Fibroblast of skin of back (primary cell): ENCODE data around the gene METTL9.
"Not testable (repeated sequence)": the region's sequence is repeated elsewhere in the genome, so short reads cannot be mapped to it uniquely, and the experiment has no call there.

Source experiments
- DNase-seq: peaks from one replicate; pipeline ENCODE4 v3.0.0-alpha.2; 2013

The METTL9 gene

DNA sequence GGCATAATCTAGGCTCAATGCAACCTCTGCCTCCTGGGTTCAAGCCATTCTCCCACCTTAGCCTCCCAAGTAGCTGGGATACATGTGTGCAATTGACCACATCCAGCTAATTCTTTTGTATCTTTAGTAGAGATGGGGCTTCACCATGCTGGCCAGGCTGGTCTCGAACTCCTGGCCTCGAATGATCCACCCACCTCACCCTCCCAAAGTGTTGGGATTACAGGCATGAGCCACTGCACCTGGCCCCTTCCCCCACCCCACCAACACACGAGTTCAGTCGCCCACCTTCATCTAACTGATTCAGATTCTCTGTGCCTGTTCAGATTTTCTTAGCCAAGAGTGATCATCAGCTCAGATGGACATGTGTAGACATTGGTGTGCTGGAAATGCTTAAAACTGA is 25.0 kb upstream of the METTL9 start:
- DNase-seq: no peak

- DNase-seq: not testable (repeated sequence)
Observed at GRCh38 chr16:21576323-21576722, 23.1 kb upstream of the METTL9 start.

DNA sequence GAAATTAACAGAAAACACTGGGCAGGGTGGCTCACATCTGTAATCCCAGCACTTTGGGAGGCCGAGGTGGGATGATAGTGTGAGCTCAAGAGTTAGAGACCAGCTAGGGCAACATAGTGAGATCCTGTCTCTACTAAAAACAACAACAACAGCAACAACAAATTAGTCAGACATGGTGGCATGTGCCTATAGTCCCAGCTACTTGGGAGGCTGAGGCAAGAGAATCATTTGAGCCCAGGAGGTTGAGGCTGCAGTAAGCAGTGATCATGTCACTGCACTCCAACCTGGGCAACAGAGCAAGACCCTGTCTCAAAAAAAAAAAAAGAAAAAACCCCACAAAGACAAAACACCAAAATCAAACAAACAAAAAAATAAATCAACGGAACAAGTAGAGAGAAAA is 21.9 kb upstream of the METTL9 start:
- not testable (repeated sequence) for DNase-seq

DNA sequence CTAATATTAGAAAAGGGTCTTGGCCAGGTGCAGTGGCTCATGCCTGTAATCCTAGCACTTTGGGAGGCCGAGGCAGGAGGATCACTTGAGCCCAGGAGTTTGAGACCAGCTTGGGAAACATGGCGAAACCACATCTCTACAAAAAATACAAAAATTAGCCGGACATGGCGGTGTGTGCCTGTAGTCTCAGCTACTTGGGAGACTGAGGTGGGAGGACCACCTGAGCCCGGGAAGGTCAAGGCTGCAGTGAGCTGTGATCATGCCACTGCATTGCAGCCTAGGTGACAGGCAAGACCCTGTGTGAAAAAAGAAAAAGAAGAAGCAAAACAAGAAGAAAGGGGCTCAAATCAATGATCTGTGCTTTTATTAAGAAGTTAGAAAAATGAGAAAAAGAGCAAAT is 21.1 kb upstream of the METTL9 start:
- not testable (repeated sequence) for DNase-seq

DNA sequence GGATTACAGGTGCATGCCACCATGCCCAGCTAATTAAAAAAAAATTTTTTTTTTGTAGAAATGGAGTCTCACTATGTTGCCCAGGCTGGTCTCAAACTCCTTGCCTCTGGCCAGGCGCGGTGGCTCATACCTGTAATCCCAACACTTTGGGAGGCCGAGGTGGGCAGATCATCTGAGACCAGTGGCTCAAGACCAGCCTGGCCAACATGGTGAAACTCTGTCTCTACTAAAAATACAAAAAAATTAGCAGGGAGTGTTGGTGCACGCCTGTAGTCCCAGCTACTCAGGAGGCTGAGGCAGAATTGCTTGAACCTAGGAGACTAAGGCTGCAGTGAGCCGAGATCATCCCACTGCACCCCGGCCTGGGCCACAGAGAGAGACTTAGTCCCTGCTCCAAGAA is 19.2 kb upstream of the METTL9 start:
- not testable (repeated sequence) for DNase-seq

DNA sequence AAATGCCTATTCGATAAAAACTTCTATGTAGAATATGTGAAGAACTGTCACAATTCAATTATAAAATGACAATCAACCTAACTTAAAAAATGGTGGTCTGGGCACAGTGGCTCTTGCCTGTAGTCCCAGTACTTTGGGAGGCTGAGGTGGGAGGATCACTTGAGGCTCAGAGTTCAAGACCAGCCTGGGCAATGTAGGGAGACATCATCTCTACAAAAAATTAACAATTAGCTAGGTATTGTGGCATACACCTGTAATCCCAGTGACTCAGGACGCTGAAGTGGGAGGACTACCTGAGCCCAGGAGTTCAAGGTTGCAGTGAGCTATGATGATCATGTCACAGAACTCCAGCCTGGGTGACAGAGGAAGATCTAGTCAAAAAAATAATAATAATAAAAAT is 18.6 kb upstream of the METTL9 start:
- no peak for DNase-seq

- DNase-seq: no peak
Observed at GRCh38 chr16:21584817-21585216, 14.6 kb upstream of the METTL9 start.

DNA sequence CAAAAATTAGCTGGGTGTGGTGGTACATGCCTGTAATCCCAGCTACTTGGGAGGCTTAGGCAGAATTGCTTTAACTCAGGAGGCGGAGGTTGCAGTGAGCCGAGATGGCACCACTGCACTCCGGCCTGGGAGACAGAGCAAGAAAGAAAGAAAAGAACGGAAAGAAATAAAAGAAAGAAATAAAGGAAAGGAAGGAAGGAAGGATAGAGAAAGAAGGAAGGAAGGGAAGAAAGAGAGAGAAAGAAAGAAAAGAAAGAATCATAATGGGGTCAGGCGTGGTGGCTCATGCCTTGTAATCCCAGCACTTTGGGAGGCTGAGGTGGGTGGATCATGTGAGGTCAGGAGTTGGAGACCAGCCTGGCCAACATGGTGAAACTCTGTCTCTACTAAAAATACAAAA is 10.8 kb upstream of the METTL9 start:
- DNase-seq: not testable (repeated sequence)

DNA sequence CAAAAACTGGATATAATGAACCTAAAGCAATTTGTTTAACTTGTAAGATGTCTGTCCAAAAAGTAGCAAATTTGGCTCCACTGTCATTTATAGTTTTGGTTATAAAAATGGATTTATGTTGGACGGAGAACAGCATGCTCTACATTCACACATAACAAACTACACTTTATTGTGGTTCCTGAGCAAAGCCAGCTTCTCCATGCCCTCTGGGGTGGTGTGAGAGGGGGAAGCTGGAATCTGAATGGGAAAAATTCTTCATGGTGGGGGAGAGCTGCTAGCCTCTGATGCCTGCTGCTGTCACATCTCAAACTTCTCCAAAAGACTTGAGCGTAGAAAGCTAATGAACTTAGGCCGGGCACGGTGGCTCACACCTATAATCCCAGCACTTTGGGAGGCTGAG is 9.8 kb upstream of the METTL9 start:
- no peak for DNase-seq

DNA sequence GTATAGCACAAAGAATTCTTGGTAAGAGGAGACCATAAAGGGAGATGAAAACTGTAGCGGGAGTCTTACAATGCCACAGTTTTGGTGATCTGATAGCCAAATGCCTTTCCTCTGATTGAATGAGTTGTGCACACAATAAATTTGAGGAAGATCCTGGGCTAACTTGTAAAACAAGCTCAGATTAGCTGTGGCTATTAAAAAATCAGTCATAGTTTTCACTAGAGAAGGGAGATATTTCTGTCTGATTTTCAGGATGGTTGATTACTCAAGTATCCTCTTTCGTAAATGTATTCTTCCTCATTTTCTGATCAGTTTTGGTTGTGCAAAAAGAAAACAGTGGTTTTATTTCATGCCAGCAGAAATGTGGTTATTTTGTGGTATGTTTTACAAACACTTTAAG is 9.1 kb upstream of the METTL9 start:
- no peak for DNase-seq

GRCh38 chr16:21590796-21591195 is 8.6 kb upstream of the METTL9 start:
- no peak for DNase-seq

DNA sequence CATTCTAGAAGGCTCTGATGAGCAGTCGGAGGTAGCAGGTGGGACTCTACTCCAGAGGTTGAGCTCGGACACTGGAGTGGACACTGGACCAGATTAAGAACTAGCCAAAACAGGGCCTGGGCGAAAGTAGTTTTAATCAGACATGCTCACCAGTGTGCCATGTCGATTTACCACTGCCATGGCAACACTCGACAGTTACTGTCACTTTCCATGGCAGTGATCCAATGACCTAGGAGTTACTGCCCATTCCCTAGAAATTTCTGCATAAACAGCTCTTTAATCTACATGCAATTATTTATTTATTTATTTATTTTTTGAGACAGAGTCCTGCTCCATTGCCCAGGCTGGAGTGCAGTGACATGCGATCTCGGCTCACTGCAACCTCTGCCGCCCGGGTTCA is 7.2 kb upstream of the METTL9 start:
- DNase-seq: no peak

- DNase-seq: no peak
Observed at GRCh38 chr16:21593530-21594289, 5.7 kb upstream of the METTL9 start.

DNA sequence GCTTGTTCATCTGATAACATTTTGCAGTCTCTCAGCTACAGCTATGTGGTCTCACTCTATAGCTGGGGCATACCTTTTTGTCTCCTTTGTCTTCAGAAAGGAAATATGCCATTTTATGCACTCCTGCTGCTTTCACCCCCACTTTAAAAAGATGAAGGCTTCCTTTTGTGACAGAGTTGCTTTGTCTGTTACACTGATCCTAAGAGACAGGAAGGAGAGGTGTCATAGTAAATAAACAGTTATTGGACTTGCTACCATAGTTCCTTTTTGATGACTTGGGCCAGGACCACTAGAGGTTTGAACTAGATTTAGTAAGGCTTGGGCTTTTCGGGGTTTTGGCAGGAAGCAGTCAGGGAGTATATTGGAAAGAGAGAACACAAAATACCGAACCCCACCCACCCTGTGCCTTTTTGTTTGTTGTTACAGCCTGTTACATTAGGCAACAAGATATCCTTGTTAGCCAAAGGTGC is 1.8 kb upstream of the METTL9 start:
- DNase-seq: no peak

DNA sequence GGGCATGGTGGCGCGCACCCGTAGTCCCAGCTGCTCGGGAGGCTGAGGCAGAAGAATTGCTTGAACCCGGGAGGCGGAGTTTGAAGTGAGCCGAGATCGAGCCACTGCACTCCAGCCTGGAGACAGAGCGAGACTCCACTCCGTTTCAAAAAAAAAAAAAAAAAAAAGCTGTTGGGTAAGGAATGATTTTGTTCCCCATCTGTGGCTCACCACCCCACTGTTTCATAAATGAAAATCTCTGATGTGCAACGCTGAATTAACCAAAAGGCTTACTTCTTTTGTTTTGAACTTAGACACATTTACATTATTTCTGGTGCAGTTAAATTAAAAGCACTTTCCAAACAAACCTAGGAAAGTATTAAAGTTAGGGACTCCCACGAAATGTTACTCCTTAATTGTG is 1.2 kb upstream of the METTL9 start:
- DNase-seq: no peak

- no peak for DNase-seq
Observed at GRCh38 chr16:21598701-21599121, 666 bp upstream of the METTL9 start.

DNA sequence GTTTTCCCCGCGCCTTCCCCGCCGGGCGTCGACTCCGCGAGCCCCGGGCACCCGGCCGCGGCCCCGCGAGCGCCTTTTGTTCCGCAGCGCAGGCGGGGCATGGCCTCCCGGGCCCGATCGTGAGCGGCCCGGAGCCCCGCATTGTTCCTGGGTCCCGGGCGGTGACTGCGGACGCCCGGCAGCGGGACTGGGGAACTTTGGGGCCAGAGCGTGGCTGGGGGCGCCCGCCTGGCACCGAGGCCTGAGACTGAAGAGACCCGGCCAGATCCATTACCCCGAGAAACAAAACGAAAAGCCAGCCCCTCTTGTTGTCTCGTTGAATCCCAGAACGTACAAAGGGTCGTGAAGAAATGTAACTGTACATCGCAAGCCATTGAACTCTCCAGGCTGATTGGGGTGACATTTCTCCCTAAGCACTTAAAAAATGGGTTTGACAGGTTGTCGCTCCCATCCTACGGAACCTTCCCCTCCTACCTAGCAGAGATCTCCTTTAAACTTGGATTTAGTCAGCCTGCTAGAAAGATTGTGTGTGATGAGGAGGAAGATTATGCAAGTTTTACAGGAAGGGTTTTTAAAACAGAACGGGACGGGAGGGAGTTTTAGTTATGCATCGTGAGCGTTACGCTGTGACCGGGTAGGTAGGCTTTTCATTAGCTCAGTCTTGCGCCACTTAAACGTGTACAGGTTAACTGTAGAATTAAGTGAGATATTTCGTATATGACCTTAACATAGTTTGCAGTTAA is 825 bp downstream of the METTL9 start:
- peak; percentile 21 for DNase-seq

DNA sequence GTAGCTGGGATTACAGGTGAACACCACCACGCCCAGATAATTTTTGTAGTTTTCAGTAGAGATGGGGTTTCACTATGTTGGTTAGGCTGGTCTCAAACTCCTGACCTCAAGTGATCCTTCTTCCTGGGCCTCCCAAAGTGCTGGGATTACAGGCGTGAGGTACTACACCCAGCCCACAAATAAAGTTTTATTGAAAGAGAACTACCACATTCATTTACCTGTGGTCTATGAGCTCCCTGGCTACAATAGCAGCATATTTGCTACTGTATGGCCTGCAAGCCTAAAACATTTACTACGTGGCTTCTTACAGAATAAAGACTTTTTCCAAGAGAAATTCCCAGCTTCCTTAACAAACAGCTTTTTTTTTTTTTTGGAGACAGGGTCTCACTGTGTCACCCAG is 3.4 kb downstream of the METTL9 start:
- no peak for DNase-seq

- DNase-seq: no peak
Observed at GRCh38 chr16:21603928-21604327, 4.6 kb downstream of the METTL9 start.

- DNase-seq: not testable (repeated sequence)
Observed at GRCh38 chr16:21605848-21606247, 6.5 kb downstream of the METTL9 start.

DNA sequence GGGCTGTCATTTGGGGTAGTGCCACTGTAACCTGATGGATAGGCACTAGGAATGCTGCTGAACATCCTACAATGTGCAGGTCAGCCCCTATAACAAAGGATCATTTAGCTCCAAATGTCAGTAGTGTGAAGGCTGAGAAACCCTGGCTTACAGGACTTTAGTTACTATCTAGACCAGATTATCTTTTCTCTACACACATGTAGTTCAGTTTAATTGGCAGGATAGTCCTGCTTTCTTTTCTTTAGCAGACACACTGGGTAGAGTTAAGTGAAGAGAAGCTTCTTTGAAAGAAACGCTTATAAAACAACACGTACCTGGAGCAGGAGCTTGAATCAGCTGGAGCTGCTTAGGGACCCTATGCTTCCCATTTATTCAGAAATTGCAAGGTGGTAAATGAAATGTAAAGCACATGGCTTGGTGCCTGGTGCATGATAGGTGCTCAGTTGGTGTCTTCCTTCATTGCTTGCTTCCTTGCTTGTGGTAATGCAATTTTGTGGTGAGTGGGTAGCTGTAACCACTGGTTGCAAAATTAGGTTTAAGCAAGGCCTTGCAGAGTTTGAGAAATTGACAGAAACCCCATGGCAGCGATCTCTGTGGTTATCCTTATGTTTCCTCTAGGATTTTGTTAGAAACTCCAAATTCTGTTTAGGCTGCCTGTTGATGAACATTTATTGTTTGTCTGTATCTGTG is 9.4 kb downstream of the METTL9 start:
- no peak for DNase-seq

GRCh38 chr16:21610006-21610544 is 10.7 kb downstream of the METTL9 start:
- no peak for DNase-seq

DNA sequence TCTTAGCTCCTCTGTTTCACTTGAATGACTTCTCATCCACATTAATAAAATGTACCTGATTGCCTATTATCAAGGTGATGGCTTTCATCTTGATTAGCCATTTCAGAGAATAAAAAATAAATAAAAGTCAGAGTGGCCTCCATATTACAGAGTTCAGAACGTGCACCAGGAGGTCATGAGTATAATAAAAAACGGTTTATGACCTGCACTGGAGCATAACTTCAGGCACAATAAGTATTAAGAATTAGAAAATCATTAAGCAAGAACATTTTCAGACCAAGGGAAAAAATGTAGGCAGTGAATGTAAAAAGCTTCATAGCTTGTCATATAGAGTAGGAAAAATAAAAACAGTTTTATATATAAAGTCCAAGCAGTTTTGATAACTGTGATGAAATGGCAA is 11.4 kb downstream of the METTL9 start:
- no peak for DNase-seq
